AG04450 (cell line): ENCODE results near the gene CD82. TPM values are rescaled to one million over a fixed set of nuclear protein-coding genes. Genes with fewer than 3 reads are reported as not detected.
A peak's percentile ranks its signal among the peaks of the same experiment; 100 is the strongest.
"Not testable (repeated sequence)": the region's sequence is repeated elsewhere in the genome, so short reads cannot be mapped to it uniquely, and the experiment has no call there.

Source experiments
- CTCF ChIA-PET: fragments of 300-600, 350-600 bp; formaldehyde crosslinking; extraction: SDS; loops from one replicate; lab custom pipeline; 2022; ENCODE audit warnings: antibody characterized with exemption, inconsistent platforms; lab: Charles Lee
- POLR2A ChIA-PET: fragments of 350-600 bp; formaldehyde crosslinking; extraction: SDS; loops from one replicate; lab custom pipeline; 2021; ENCODE audit warnings: antibody characterized with exemption, inconsistent platforms; lab: Yijun Ruan, JAX
- DNase-seq: peaks from one replicate; pipeline ENCODE4 v3.0.0-alpha.2; 2011; ENCODE audit warnings: low read depth, low spot score
- H3K27ac ChIP-seq: one replicate; pipeline ENCODE4 v1.5.1; 2012; ENCODE audit warnings: low read depth, low read length, control low read depth
- H3K27me3 ChIP-seq: one replicate; pipeline ENCODE4 v1.6.0; 2012; ENCODE audit warnings: low read length; ENCODE audit not compliant: control insufficient read depth, insufficient read depth
- H3K4me3 ChIP-seq: 2 replicates; pipeline ENCODE4 v1.5.1; 2011; ENCODE audit warnings: mild to moderate bottlenecking, low read depth, low read length, control low read depth
- H3K9me3 ChIP-seq: 2 replicates; pipeline ENCODE4 v1.5.1; 2012; ENCODE audit warnings: low read length; ENCODE audit not compliant: control insufficient read depth, insufficient read depth
- CTCF ChIP-seq: IDR thresholded peaks from 2 replicates; pipeline ENCODE4 v1.5.1; 2011; ENCODE audit warnings: low read depth, low read length, control low read depth, inconsistent platforms
- polyA plus RNA-seq: library from polyadenylated mRNA; depleted of rRNA; stranded (reverse); fragments of >200 nt; gene quantifications from 2 replicates; pipeline ENCODE4 v1.2.3, GENCODE V29; 2011

The CD82 gene
- polyA plus RNA-seq, 1 experiment, result 49.3 TPM

DNA sequence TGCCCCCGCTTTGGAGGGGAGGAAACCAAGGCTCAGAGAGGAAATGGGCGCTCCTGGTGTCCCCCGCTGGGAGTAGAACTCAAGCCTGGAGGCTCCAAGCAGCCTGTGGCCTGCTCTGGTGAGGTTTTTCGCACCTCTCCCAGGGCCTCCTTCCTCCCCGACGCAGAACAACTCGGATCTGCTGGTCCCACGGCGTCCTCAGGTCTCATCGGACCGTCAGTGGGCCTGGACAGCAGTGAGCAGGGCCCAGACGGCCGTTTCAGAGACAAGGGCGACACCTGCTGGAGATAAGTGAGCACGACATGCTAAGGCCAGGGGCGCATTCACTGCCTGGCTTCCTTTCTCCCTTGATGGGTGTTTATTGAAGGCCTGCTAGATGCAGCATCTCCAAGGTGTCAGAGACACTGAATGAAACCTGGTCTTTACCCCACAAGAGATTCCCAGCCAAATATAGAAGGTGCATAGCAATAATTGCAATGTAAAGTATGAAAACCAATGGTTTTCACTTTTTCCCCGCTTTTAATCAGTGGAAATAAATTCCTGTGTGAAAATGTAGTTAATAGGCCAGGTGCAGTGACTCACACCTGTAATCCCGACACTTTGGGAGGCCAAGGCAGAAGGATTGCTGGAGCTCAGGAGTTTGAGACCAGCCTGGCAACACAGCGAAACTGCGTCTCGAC, 26.9 kb upstream of the CD82 start:
- no peaks in the 10 kb centered on the region for H3K9me3 ChIP-seq
- H3K27ac ChIP-seq, result no peak overlapping the region
- peak; percentile 24 for DNase-seq
- ChIA-PET POLR2A (no interaction called here), CTCF (interaction anchor here (0.7 to 4.8 kb wide), 16 partner anchors 14 to 448 kb away, joined by 3 to 44 read pairs (median 4); partner anchors contain the start of gene EXT2)
- TF ChIP-seq CTCF, result peak; percentile 94
- no peak overlapping the region for H3K4me3 ChIP-seq
- peaks cover 21% of the 10 kb centered on the region for H3K27me3 ChIP-seq

DNA sequence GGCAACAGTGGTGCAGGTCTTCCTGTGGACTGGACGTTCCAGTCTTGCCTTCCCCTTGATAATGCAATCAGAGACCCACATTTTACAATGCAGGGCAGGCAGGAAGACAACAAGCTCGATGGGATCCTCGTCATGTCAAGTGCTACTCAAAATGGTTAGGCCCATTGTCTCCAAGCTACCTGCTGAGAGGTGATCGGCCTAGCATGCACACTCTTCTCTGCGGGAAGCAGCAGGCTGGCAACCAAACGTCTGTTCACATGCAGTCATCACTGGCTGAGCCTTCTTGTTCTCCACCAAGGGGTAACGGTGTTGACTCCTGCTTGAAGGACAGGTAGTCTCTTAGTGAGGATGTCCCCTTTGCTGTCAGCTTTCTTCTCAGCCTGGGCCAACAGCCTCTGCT, 25.5 kb upstream of the CD82 start:
- DNase-seq, result no peak
- no peaks in the 10 kb centered on the region for H3K9me3 ChIP-seq
- ChIA-PET POLR2A (interaction anchor here (0.5 kb wide), 1 partner anchor 270 kb away, joined by 6 read pairs; no protein-coding TSS in a partner anchor), CTCF (interaction anchor here (0.6 to 3.3 kb wide), 10 partner anchors 12 to 450 kb away, joined by 3 to 35 read pairs (median 5); partner anchors contain the start of gene EXT2)
- H3K27me3 ChIP-seq, result peaks cover 17% of the 10 kb centered on the region
- no peak for TF ChIP-seq CTCF
- H3K27ac ChIP-seq, result no peak overlapping the region
- H3K4me3 ChIP-seq, result no peak overlapping the region

DNA sequence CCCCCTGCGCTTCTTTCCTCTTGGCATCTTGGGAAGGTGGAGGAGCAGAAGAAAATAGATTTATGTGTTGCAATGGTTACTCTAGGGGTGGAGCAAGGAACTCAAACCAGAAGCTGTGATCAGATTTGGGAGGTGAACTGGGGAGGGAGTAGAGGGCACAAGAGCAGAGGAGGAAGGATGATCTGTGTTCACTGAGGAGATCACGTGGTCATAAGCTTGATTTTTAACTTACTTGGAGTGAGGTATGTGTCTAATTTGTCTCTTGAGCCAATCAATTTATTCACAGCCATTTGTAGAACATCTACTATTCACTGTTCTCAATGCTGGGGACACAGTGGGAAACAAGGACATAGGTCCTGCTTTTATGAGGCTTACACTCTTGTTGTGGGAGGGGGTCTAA, 24.8 kb upstream of the CD82 start:
- no peaks in the 10 kb centered on the region; the same call in 1 of the 2 replicates for H3K9me3 ChIP-seq
- no peak overlapping the region for H3K4me3 ChIP-seq
- DNase-seq, result no peak
- peaks cover 17% of the 10 kb centered on the region for H3K27me3 ChIP-seq
- CTCF ChIA-PET, result interaction anchor here (1.2 to 3.3 kb wide), 5 partner anchors 17 to 447 kb away, joined by 3 to 35 read pairs (median 7); partner anchors contain the start of gene EXT2
- H3K27ac ChIP-seq, result no peak overlapping the region
- POLR2A ChIA-PET, result no interaction called here
- TF ChIP-seq CTCF, result no peak

DNA sequence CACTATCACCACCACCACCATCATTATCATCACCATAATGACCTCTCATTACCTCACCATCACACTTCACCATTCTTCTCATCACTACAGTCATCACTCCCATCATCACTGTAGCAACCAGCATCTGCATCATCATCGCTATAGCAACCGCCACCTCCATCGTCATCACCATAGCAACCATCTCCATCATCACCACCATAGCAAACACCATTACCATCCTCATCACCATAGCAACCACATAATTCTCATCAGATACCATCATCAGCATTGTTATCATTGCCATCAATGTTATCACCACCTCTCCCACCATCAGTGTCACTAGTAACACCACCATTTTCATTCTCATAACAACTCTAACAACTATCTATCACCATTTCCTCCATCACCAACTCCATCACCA, 23.1 kb upstream of the CD82 start:
- ChIA-PET CTCF (interaction anchor here (0.9 kb wide), 2 partner anchors 409 to 448 kb away, joined by 3 read pairs; no protein-coding TSS in a partner anchor), POLR2A (no interaction called here)
- no peak for DNase-seq
- H3K9me3 ChIP-seq, result no peaks in the 10 kb centered on the region; the same call in 1 of the 2 replicates
- no peak overlapping the region for H3K4me3 ChIP-seq
- no peak for TF ChIP-seq CTCF
- H3K27me3 ChIP-seq, result peaks cover 17% of the 10 kb centered on the region
- no peak overlapping the region for H3K27ac ChIP-seq

GRCh38 chr11:44546984-44547383, 18.5 kb upstream of the CD82 start:
- H3K27ac ChIP-seq, DNase-seq, CTCF ChIA-PET, H3K27me3 ChIP-seq, H3K4me3 ChIP-seq, H3K9me3 ChIP-seq, POLR2A ChIA-PET: not testable (repeated sequence)

DNA sequence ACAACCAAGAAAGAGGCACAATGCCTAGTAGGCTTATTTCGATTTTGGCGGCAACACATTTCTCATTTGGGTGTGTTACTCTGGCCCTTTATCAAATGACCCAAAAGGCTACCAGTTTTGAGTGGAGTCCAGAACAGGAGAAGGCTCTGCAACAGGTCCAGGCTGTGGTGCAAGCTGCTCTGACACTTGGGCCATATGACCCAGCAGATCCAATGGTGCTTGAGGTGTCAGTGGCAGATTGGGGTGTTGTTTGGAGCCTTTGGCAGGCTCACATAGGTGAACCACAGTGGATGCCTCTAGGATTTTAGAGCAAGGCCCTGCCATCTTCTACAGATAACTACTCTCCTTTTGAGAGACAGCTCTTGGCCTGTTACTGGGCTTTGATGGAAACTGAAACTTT, 17.9 kb upstream of the CD82 start:
- H3K4me3 ChIP-seq, DNase-seq, CTCF ChIA-PET, POLR2A ChIA-PET, H3K27me3 ChIP-seq, H3K27ac ChIP-seq, H3K9me3 ChIP-seq: not testable (repeated sequence)
